Measurements from ENCODE around the gene VBP1.
"Not testable (repeated sequence)": the region's sequence is repeated elsewhere in the genome, so short reads cannot be mapped to it uniquely, and the experiment has no call there.

VBP1 gene

GRCh38 chrX:155266439-155266838 is 50.2 kb downstream of the VBP1 start:
- no peaks in the 10 kb centered on the region for H3K9me3 ChIP-seq (ENCODE audit: low read length)
- H3K27me3 ChIP-seq (ENCODE audit: control insufficient read depth in 1 of 2, insufficient read depth in 2 of 2, low read length in 2 of 2): peaks cover 0 to 4% of the 10 kb centered on the region in 2 donors
- no peaks in the 10 kb centered on the region for H3K36me3 ChIP-seq (ENCODE audit: insufficient read depth, low read length)
- no peak overlapping the region for H3K9ac ChIP-seq (ENCODE audit: low read length)
- H3K4me1 ChIP-seq (ENCODE audit: insufficient read depth, low read length): no peaks in the 10 kb centered on the region
- H3K4me3 ChIP-seq (ENCODE audit: low read depth in 1 of 2, low read length in 2 of 2): no peak overlapping the region
- H3K27ac ChIP-seq (ENCODE audit: low read depth, low read length): no peak overlapping the region

GRCh38 chrX:155267995-155268394 is 51.7 kb downstream of the VBP1 start:
- not testable (repeated sequence) for H3K36me3 ChIP-seq (ENCODE audit: insufficient read depth, low read length); H3K4me1 ChIP-seq (ENCODE audit: insufficient read depth, low read length); H3K9me3 ChIP-seq (ENCODE audit: low read length); H3K27ac ChIP-seq (ENCODE audit: low read depth, low read length); H3K27me3 ChIP-seq (ENCODE audit: control insufficient read depth in 1 of 2, insufficient read depth in 2 of 2, low read length in 2 of 2); H3K4me3 ChIP-seq (ENCODE audit: low read depth in 1 of 2, low read length in 2 of 2); H3K9ac ChIP-seq (ENCODE audit: low read length)

- Histone ChIP-seq H3K36me3 (ENCODE audit: insufficient read depth, low read length) (no peaks in the 10 kb centered on the region), H3K27ac (ENCODE audit: low read depth, low read length) (no peak overlapping the region), H3K27me3 (ENCODE audit: control insufficient read depth in 1 of 2, insufficient read depth in 2 of 2, low read length in 2 of 2) (no peaks in the 10 kb centered on the region), H3K4me3 (ENCODE audit: low read depth in 1 of 2, low read length in 2 of 2) (no peak overlapping the region), H3K9ac (ENCODE audit: low read length) (no peak overlapping the region), H3K9me3 (ENCODE audit: low read length) (no peaks in the 10 kb centered on the region), H3K4me1 (ENCODE audit: insufficient read depth, low read length) (no peaks in the 10 kb centered on the region)
Measured at GRCh38 chrX:155270969-155271368, 54.7 kb downstream of the VBP1 start.

GRCh38 chrX:155279873-155280272 is 63.6 kb downstream of the VBP1 start:
- Histone ChIP-seq H3K36me3 (ENCODE audit: insufficient read depth, low read length) (no peaks in the 10 kb centered on the region), H3K27me3 (ENCODE audit: control insufficient read depth in 1 of 2, insufficient read depth in 2 of 2, low read length in 2 of 2) (no peaks in the 10 kb centered on the region), H3K4me1 (ENCODE audit: insufficient read depth, low read length) (no peaks in the 10 kb centered on the region)

More at GRCh38 chrX:155279873-155280272, 63.6 kb downstream of the VBP1 start:
- Histone ChIP-seq H3K9me3 (ENCODE audit: low read length) (no peaks in the 10 kb centered on the region), H3K27ac (ENCODE audit: low read depth, low read length) (no peak overlapping the region), H3K9ac (ENCODE audit: low read length) (no peak overlapping the region), H3K4me3 (ENCODE audit: low read depth in 1 of 2, low read length in 2 of 2) (no peak overlapping the region)

Data from muscle layer of colon (tissue), 2 donors.